Left ventricle myocardium inferior (tissue), 1 donor: Measurements from ENCODE around the gene C19orf73. TPM values are rescaled to one million over a fixed set of nuclear protein-coding genes. Genes with fewer than 3 reads are reported as not detected.

ENCODE experiments used
- DNase-seq: peaks from one replicate; pipeline ENCODE4 v3.0.0-alpha.2; 2020
- H3K27ac ChIP-seq: fragments of 200-600 bp; replicated peaks from 2 replicates; pipeline ENCODE4 v1.8.0; 2021
- H3K27me3 ChIP-seq: fragments of 200-600 bp; 2 replicates; pipeline ENCODE4 v1.8.0; 2021; ENCODE audit warnings: low read depth
- H3K36me3 ChIP-seq: fragments of 200-600 bp; 2 replicates; pipeline ENCODE4 v1.8.0; 2021
- H3K4me1 ChIP-seq: fragments of 200-600 bp; 2 replicates; pipeline ENCODE4 v1.8.0; 2021
- H3K4me3 ChIP-seq: fragments of 200-600 bp; 2 replicates; pipeline ENCODE4 v1.8.0; 2021; ENCODE audit warnings: mild to moderate bottlenecking, moderate library complexity
- H3K9me3 ChIP-seq: fragments of 200-600 bp; replicated peaks from 2 replicates; pipeline ENCODE4 v1.8.0; 2021
- CTCF ChIP-seq: fragments of 200-600 bp; IDR thresholded peaks from 2 replicates; pipeline ENCODE4 v1.8.0; 2021; ENCODE audit warnings: antibody characterized with exemption, mild to moderate bottlenecking, borderline replicate concordance
- intact Hi-C: fragments of 100-400 bp; cut with micrococcal nuclease; formaldehyde crosslinking; loops from one replicate; pipeline ENCODE4 v1.11.0; 2022
- total RNA-seq: library from RNA; stranded (reverse); fragmentation: NEBNext Ultra II Directional; extraction: Animal tissue kit (Norgen Biotek cat#: 25700); gene quantifications from one replicate; pipeline ENCODE4 v1.2.1, GENCODE V29; 2021
- donor health status: DM: no; HTN: yes; CAD: no; lungs with severe emphysema.

The C19orf73 gene
- total RNA-seq, 1 donor from 2014 or later: 1.6 TPM

GRCh38 chr19:49120868-49121267, 1.9 kb upstream of the C19orf73 start:
- Histone ChIP-seq H3K4me1 (peaks cover 35% of the 10 kb centered on the region), H3K27me3 (no peaks in the 10 kb centered on the region), H3K9me3 (no peaks in the 10 kb centered on the region), H3K4me3 (no peak overlapping the region), H3K27ac (no peak overlapping the region), H3K36me3 (no peaks in the 10 kb centered on the region)
- no peak for TF ChIP-seq CTCF
- intact Hi-C loops: no loop called here
- no peak for DNase-seq

GRCh38 chr19:49120325-49120683, 1.4 kb upstream of the C19orf73 start:
- Histone ChIP-seq H3K27ac (no peak overlapping the region), H3K4me1 (peaks cover 34% of the 10 kb centered on the region), H3K9me3 (no peaks in the 10 kb centered on the region), H3K4me3 (peak overlapping the region; percentile 75), H3K27me3 (no peaks in the 10 kb centered on the region), H3K36me3 (no peaks in the 10 kb centered on the region)
- intact Hi-C loops: no loop called here
- DNase-seq: no peak
- no peak for TF ChIP-seq CTCF

GRCh38 chr19:49119411-49120324, 725 bp upstream of the C19orf73 start, which contains the start of gene PPFIA3:
PPFIA3 (plus strand) TSS chr19:49119544; CDS start chr19:49127874, 8,330 bp downstream.
- DNase-seq: peak; percentile 76
- Histone ChIP-seq H3K36me3 (no peaks in the 10 kb centered on the region), H3K4me1 (peaks cover 38% of the 10 kb centered on the region), H3K4me3 (peak within 1 kb of the TSS; percentile 75), H3K27ac (peak within 1 kb of the TSS; percentile 99), H3K27me3 (no peaks in the 10 kb centered on the region), H3K9me3 (no peaks in the 10 kb centered on the region)
- TF ChIP-seq CTCF: no peak
- intact Hi-C loops: no loop called here

- peaks cover 51% of the 10 kb centered on the region for H3K4me1 ChIP-seq
- intact Hi-C loops: no loop called here
Observed at GRCh38 chr19:49117677-49118564, 1.0 kb downstream of the C19orf73 start.

More at GRCh38 chr19:49117677-49118564, 1.0 kb downstream of the C19orf73 start:
- H3K4me3 ChIP-seq: peak overlapping the region; percentile 75
- peak; percentile 36 for DNase-seq
- H3K27me3 ChIP-seq: no peaks in the 10 kb centered on the region
- no peaks in the 10 kb centered on the region for H3K9me3 ChIP-seq
- TF ChIP-seq CTCF: no peak
- H3K27ac ChIP-seq: peak overlapping the region; percentile 99
- no peaks in the 10 kb centered on the region for H3K36me3 ChIP-seq
